Adrenal gland (tissue), 12 donors: ENCODE measurements around the gene EIF2A. TPM values are rescaled to one million over a fixed set of nuclear protein-coding genes. Genes with fewer than 3 reads are reported as not detected.
"Not testable (repeated sequence)": the region's sequence is repeated elsewhere in the genome, so short reads cannot be mapped to it uniquely, and the experiment has no call there.

ENCODE experiments used
- DNase-seq, 7 donors: peaks; one replicate each; pipeline ENCODE4 v3.0.0-alpha.2; 2019 to 2020
- H3K27ac ChIP-seq, 5 donors: fragments of 200-600 bp; sonication (generic) in 4 of 5; 1 replicate in 3 of 5; 2 replicates in 2 of 5; pipeline versions ENCODE4 v1.5.1 to v1.8.0; 2016 to 2020; ENCODE audit warnings: mild to moderate bottlenecking in 1 of 5
- H3K27me3 ChIP-seq: fragments of 200-600 bp; 2 replicates; pipeline ENCODE4 v1.8.0; 2021
- H3K36me3 ChIP-seq, 2 donors: fragments of 200-600 bp; replicated peaks in 1 of 2; 1 replicate in 1 of 2; 2 replicates in 1 of 2; pipeline versions ENCODE4 v1.5.1 to v1.8.0; 2018 to 2022
- H3K4me1 ChIP-seq, 2 donors: fragments of 200-600 bp; replicated peaks in 1 of 2; 1 replicate in 1 of 2; 2 replicates in 1 of 2; pipeline versions ENCODE4 v1.5.1 to v1.8.0; 2018 to 2021
- H3K4me3 ChIP-seq, 4 donors: fragments of 200-600 bp; sonication (generic) in 3 of 4; one replicate each; pipeline ENCODE4 v1.5.1; 2016 to 2018
- H3K9me3 ChIP-seq, 3 donors: fragments of 200-600 bp; sonication (generic) in 1 of 3; replicated peaks in 1 of 3; 1 replicate in 2 of 3; 2 replicates in 1 of 3; pipeline versions ENCODE4 v1.5.1 to v1.8.0; 2016 to 2021
- CTCF ChIP-seq, 6 experiments: fragments of 450-650 bp in 4 of 6; fragments of 200-600 bp in 2 of 6; sonication (generic) in 1 of 6; IDR thresholded peaks; 1 replicate in 5 of 6; 2 replicates in 1 of 6; pipeline versions ENCODE4 v1.5.1 to v1.8.0; 2016 to 2021; ENCODE audit warnings: antibody characterized with exemption in 6 of 6, mild to moderate bottlenecking in 2 of 6, moderate library complexity in 1 of 6
- POLR2A ChIP-seq, 2 donors: fragments of 450-650 bp; IDR thresholded peaks; one replicate each; pipeline ENCODE4 v1.6.1; 2017; ENCODE audit warnings: antibody characterized with exemption in 2 of 2, mild to moderate bottlenecking in 2 of 2, moderate library complexity in 1 of 2
- WGBS, 4 donors: extraction: QIAGEN DNeasy Blood & Tissue Kit in 2 of 4; methylation state at CpG; one replicate each; pipeline versions ENCODE4 v1.1.5 to v1.1.7; 2013 to 2017; 5-methylcytosine and 5-hydroxymethylcytosine counted together
- intact Hi-C, 2 donors: fragments of 100-400 bp; cut with DNase I; formaldehyde crosslinking; loops; one replicate each; pipeline versions ENCODE4 v1.14.1 to v1.15.0; 2022 to 2023
- polyA plus RNA-seq, 3 donors: library from polyadenylated mRNA; stranded (reverse); fragments of 200-250 nt in 2 of 3; fragments of 350-450 nt in 1 of 3; fragmentation: Illumina TruSeq in 1 of 3; extraction: RNeasy Lipid Tissue Mini Kit (QIAGEN cat#74804) in 1 of 3; gene quantifications; one replicate each; pipeline ENCODE4 v1.2.3, GENCODE V29; 2013 to 2014
- total RNA-seq, 9 donors: library from RNA; depleted of rRNA in 4 of 9; stranded (reverse); fragments of >200 nt in 4 of 9; fragments of 120-200 nt in 1 of 9; fragmentation: NEBNext Ultra II Directional in 1 of 9; extraction: Animal tissue kit (Norgen Biotek cat#: 25700) in 1 of 9; gene quantifications; one replicate each; pipeline versions ENCODE4 v1.1.0 to v1.2.4, GENCODE V29; 2013 to 2023
- donor health status: healthy with polysubstance abuse.
- donor health status: Bipolar disorder and iron deficiency.
- donor health status: DM: yes; HTN: yes; CAD: no.
- donor health status: DM: no; HTN: no; CAD: no.
- donor health status: DM: no; HTN: no; CAD: no.
- donor health status: DM: yes; HTN: yes; CAD: no.

The EIF2A gene
- total and polyA plus RNA-seq, 12 donors = 62.3 to 178 (median 74.8) TPM

DNA sequence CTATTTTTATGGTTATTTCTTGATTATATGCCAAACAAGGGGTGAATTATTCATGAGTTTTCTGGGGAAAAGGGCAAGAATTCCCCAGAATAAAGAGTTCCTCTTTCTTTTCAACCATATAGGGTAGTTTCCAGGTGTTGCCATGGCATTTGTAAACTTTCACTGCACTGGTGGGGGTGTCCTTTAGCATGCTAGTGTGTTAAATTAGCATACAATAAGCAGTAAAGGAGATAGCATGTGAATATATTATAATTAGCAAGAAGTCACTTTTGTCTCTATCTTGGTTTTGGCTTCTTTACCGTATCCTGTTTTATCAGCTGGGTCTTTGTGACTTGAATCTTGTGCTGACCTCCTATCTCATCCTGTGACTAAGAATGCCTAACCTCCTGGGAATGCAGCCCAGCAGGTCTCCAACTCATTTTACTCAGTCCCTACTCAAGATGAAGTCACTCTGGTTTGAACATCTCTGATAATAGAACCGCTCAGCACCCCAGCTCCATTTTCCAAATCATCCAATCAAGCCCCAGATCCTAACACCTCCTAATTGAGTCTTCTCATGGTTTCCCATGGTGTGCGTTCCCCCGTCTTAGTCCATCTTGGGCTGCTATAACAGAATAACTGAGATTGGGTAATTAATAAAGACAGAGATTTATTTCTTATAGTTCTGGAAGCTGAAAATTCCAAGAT lies 53.2 kb downstream of the EIF2A start:
- H3K36me3 ChIP-seq = no peaks in the 10 kb centered on the region
- H3K4me1 ChIP-seq = peaks cover 18 to 23% of the 10 kb centered on the region in 2 donors
- H3K27me3 ChIP-seq = no peaks in the 10 kb centered on the region
- no peak overlapping the region for H3K4me3 ChIP-seq
- H3K9me3 ChIP-seq = no peaks in the 10 kb centered on the region
- peak in 6 of 7 donors; percentile 52 to 68 (median 62) for DNase-seq
- H3K27ac ChIP-seq = peak overlapping the region in 3 of 5 donors; percentile 49 to 65 (median 51)
- intact Hi-C loops = no loop called here
- WGBS, 4 donors = 59 to 66% (median 63%) methylated on average over 4 of the region's 4 CpGs
- TF ChIP-seq CTCF (IDR thresholded peaks at IDR 0.05) (no peak), POLR2A (IDR thresholded peaks at IDR 0.05) (peak in 1 of 2 donors; percentile 51)

- H3K9me3 ChIP-seq, H3K27me3 ChIP-seq, intact Hi-C loops, DNase-seq, H3K36me3 ChIP-seq, H3K4me3 ChIP-seq: not testable (repeated sequence)
- 88 to 93% (median 91%) methylated on average over 13 of the region's 13 CpGs for WGBS, 4 donors
- peak overlapping the region in 1 of 5 donors; percentile 10 for H3K27ac ChIP-seq
- H3K4me1 ChIP-seq = peaks cover 26 to 29% of the 10 kb centered on the region in 2 donors
These were observed 54.3 kb downstream of the EIF2A start for GRCh38 chr3:150600647-150601530.

DNA sequence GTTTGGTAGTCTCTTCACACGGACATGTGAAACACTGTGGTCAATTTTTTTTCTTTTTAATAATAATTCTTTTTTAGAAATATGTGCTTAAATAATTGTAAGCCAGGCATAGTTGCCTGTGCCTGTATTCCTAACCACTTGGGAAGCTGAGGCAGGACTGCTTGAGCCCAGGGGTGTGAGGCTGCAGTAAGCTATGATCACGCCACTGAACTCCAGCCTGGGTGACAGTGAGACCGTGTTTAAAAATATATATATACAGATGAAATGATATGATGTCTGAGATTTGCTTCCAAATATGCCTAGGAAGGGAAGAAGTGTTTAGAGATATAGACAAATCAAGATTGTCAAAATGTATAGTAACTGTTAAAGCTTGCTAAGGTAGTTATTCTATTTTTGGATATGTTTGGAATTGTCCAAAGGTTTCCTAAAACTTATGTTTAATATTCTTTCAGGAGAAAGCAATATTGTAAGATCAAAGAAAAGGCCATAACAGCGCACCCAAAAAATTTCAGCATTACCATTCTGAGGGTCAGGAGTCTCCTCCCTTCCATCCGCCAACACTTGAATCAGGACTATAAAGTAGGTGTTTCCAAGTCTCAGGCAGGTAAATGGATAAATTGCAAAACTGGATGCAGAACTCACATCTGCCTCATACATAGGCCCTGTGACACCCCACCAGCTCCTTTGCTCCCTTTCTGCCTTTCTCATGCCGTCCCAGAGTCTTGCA lies 56.0 kb downstream of the EIF2A start:
- peak overlapping the region in 4 of 5 donors; percentile 91 to 98 (median 95) for H3K27ac ChIP-seq
- 29 to 52% (median 38%) methylated on average over 5 to 6 of the region's 6 CpGs for WGBS, 4 donors

More for the DNA sequence above, 56.0 kb downstream of the EIF2A start:
- H3K9me3 ChIP-seq = no peaks in the 10 kb centered on the region
- peak overlapping the region in 3 of 4 donors; percentile 5 to 73 (median 72) for H3K4me3 ChIP-seq
- no peaks in the 10 kb centered on the region for H3K27me3 ChIP-seq
- no peak for TF ChIP-seq CTCF (IDR thresholded peaks at IDR 0.05)
- TF ChIP-seq POLR2A (IDR thresholded peaks at IDR 0.05) = no peak
- intact Hi-C loops = no loop called here
- DNase-seq = no peak
- H3K4me1 ChIP-seq = peaks cover 26 to 44% of the 10 kb centered on the region in 2 donors
- H3K36me3 ChIP-seq = no peaks in the 10 kb centered on the region
